OCI-LY1 (cell line): Measurements from ENCODE around the gene DUSP9.

Experiments used
- CTCF ChIP-seq: fragments of 200-600 bp; sonication (generic), shearing (Covaris generic); IDR thresholded peaks from 2 replicates; pipeline ENCODE4 v1.5.1; 2017; ENCODE audit warnings: mild to moderate bottlenecking, antibody characterized with exemption, low read length, moderate library complexity, mixed read lengths
- EZH2 ChIP-seq: fragments of 200-600 bp; sonication (generic), shearing (Covaris generic); IDR thresholded peaks from 2 replicates; pipeline ENCODE4 v1.8.0; 2017; ENCODE audit warnings: borderline replicate concordance, mixed run types, mild to moderate bottlenecking, antibody characterized with exemption, low read length, moderate library complexity, mixed read lengths

GRCh38 chrX:153634236-153634635 is 12.8 kb upstream of the DUSP9 start:
- TF ChIP-seq CTCF, result no peak
- TF ChIP-seq EZH2, result no peak
